ENCODE measurements around the gene VRK1. TPM values are rescaled to one million over a fixed set of nuclear protein-coding genes. Genes with fewer than 3 reads are reported as not detected.

Gene VRK1
- total RNA-seq, 1 experiment from 2014 or later = 64.5 TPM

DNA sequence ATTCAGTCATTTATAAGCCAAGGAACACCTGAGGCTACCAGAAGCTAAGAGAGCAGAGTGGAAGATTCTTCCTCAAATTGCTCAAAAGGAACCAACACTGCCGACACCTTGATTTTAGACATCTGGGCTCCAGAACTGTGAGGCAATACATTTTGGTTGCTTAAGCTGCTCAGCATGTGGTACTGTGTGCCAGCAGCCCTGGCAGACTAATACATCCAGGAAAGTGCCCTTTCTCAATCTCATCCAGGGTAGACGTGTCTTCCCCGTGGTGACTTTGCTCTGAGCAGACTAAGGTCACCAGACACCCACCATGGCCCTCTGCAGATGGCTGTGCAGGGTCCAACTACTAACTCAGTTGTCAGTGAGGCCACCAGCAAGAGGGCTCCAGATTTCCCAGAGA lies 122.8 kb downstream of the VRK1 start:
- no peak for DNase-seq (ENCODE audit: low read depth)

DNA sequence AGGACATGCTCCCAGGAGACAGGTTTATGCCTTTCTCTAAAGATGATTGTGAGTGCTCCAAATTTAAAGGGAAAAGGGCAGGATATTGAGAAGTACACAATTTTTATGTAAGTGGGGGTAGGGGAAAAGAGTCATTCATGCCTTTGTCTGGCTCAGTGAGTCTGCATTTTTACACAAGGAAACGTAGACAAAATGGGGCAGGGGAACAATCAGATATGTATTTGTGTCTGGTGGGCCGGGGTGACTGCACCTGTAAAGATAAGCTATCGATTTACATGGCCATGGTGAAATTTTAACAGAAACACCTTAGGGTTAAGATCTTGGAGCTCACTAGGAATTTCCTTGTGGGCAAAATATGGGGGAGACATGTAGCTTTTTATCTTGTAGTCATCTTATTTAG lies 123.6 kb downstream of the VRK1 start:
- no peak for DNase-seq (ENCODE audit: low read depth)

DNA sequence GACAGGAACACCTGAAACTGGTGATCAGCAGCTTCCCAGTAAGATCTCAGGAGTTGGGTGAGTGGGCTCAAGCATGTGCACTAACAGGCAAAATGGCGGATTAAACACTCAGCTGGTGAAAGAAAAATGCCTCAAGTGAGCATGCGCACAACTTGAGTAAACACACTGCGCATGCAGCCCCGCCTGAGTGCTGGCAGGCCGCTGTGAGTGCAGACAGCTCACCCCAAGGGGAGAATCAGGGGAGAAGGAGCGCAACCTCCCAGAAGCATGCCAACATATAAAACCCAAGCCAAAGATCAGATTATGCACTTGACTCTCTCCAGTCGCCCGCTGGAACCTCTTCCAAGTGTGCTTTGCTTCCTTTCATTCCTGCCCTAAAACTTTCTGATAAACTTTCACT lies 125.8 kb downstream of the VRK1 start:
- DNase-seq (ENCODE audit: low read depth) = no peak

DNA sequence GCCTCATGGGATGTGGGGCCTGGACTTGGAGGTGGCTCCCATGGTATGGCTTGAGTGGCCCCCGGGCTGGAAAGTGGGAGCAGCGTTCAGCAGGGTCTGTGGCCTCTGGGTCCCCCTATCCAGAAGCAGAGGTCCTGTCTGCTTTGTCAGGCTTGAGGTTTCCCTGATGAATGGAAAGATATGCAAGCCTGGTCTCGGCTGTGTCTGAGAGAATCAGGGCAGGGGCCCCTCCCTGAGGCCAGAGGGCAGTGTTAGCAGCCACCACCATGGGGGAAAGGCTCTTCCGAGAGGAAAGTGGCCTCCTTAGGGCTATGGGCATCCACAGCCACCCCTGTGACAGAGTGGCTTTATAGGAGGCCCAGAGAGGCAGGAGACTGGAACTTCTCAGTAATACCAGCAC lies 128.2 kb downstream of the VRK1 start:
- DNase-seq (ENCODE audit: low read depth) = no peak

DNA sequence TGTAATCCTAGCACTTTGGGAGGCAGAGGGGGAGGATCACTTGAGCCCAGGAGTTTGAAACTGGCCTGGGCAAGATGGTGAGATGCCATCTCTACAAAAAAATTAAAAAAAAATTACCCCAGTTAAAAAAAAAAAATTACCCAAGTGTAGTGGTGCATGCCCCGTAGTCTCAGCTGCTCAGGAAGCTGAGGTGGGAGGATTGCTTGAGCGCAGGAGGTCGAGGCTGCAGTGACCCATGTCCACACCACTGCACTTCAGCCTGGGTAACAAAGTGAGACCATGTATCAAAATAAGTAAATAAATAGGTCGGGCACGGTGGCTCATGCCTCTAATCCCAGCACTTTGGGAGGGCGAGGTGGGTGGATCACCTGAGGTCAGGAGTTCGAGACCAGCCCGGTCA lies 128.8 kb downstream of the VRK1 start:
- DNase-seq (ENCODE audit: low read depth) = no peak

DNA sequence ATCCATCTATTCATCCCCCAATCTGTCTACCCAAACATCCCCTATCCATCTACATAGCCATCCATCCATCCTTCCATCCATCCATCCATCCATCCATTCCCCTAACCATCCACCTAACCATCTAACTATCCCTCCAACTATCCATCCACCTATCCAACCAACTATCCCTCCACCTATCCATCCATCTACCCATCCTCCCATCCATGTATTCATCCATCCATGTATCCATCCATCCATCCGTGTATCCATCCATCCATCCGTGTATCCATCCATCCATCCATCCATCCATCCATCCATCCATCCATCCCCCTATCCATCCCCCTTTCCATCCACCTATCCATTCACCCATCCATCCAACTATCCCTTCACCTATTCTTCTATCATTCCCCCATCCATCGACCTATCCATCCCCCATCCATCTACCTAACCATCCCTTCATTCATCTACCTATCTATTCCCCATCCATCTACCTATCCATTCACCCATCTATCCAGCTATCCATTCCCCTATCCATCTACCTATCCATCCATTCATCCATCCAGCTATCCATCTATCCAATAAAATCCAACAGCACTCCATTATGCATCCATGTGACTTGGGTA lies 131.7 kb downstream of the VRK1 start:
- DNase-seq (ENCODE audit: low read depth) = no peak

DNA sequence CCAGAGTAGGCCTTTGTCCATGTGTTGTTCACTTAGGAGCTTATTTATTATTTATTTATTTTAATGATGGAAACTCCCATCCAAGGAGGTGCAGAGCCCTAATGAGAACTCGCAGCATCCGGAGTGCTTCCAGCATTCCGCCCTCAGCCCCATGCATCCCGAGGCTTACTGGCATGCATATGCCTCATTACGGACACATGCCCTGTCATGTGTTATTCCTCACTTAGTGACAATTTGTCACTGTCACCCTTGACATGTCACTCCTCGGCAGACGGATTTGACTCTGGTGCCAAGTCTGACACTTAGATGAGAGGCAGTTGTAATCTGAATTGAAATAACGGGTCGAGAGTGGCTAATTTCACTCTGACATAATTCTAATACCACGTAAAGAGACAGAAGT lies 132.8 kb downstream of the VRK1 start:
- no peak for DNase-seq (ENCODE audit: low read depth)

DNA sequence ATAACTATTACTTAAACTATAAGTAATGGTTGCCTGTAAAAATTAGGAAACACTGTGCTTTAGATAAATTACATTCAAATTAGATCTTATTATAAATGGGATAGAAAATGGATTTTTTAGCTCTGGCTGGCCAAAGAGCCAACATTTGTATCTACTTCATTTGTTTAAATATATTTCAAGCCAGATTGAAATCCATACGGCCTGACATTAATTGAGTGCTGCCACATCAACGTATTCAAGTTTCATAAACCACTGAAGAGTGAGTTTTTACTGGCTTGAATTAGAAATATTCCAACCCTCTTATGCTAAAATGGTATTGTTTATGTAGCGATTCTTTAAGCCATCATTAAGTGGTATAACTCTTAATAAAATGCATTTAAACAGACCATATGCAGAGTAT lies 133.3 kb downstream of the VRK1 start:
- no peak for DNase-seq (ENCODE audit: low read depth)

Data from RPMI7951 (cell line).